Trophoblast cell (in vitro differentiated cells and primary cell): ENCODE data around the gene HDGFL2.
A peak's percentile ranks its signal among the peaks of the same experiment; 100 is the strongest.

Source experiments
- DNase-seq, 2 donors: peaks; one replicate each; pipeline ENCODE4 v3.0.0-alpha.2; 2016
- H2AFZ ChIP-seq: 2 replicates; pipeline ENCODE4 v1.6.1; 2013; ENCODE audit warnings: low read length, moderate library complexity, mild to moderate bottlenecking; ENCODE audit not compliant: insufficient read depth, poor library complexity
- H2AK5ac ChIP-seq: 2 replicates; pipeline ENCODE4 v1.6.1; 2013; ENCODE audit warnings: mild to moderate bottlenecking, low read length
- H2BK120ac ChIP-seq: 2 replicates; pipeline ENCODE4 v1.6.1; 2013; ENCODE audit warnings: low read length, mild to moderate bottlenecking, moderate library complexity; ENCODE audit not compliant: insufficient read depth, poor library complexity
- H2BK12ac ChIP-seq: 2 replicates; pipeline ENCODE4 v1.6.1; 2013; ENCODE audit warnings: mild to moderate bottlenecking, low read length, moderate library complexity
- H2BK5ac ChIP-seq: 2 replicates; pipeline ENCODE4 v1.6.1; 2013; ENCODE audit warnings: low read length, low read depth, moderate library complexity, mild to moderate bottlenecking; ENCODE audit not compliant: poor library complexity
- H3K14ac ChIP-seq: 2 replicates; pipeline ENCODE4 v1.6.1; 2013; ENCODE audit warnings: mild to moderate bottlenecking, low read length
- H3K18ac ChIP-seq: 2 replicates; pipeline ENCODE4 v1.6.1; 2013; ENCODE audit warnings: mild to moderate bottlenecking, low read length
- H3K23ac ChIP-seq: 2 replicates; pipeline ENCODE4 v1.6.1; 2013; ENCODE audit warnings: low read length
- H3K27ac ChIP-seq: 2 replicates; pipeline ENCODE4 v1.5.1; 2013; ENCODE audit warnings: low read depth, mild to moderate bottlenecking, inconsistent platforms, low read length, moderate library complexity
- H3K27me3 ChIP-seq: 2 replicates; pipeline ENCODE4 v1.6.1; 2013; ENCODE audit warnings: inconsistent platforms, mild to moderate bottlenecking, low read length, moderate library complexity; ENCODE audit not compliant: insufficient read depth
- H3K36me3 ChIP-seq, 2 experiments: 1 replicate in 1 of 2; 2 replicates in 1 of 2; pipeline ENCODE4 v1.6.1; 2013; ENCODE audit warnings: low read length in 2 of 2, mild to moderate bottlenecking in 2 of 2, moderate library complexity in 1 of 2; ENCODE audit not compliant: insufficient read depth in 2 of 2, control insufficient read depth in 1 of 2
- H3K4ac ChIP-seq: 2 replicates; pipeline ENCODE4 v1.6.1; 2013; ENCODE audit warnings: low read depth, mild to moderate bottlenecking, low read length, moderate library complexity
- H3K4me1 ChIP-seq, 2 experiments: 1 replicate in 1 of 2; 2 replicates in 1 of 2; pipeline ENCODE4 v1.6.1; 2013; ENCODE audit warnings: low read length in 2 of 2, mild to moderate bottlenecking in 2 of 2, moderate library complexity in 1 of 2; ENCODE audit not compliant: insufficient read depth in 2 of 2, control insufficient read depth in 1 of 2
- H3K4me2 ChIP-seq: 2 replicates; pipeline ENCODE4 v1.6.1; 2013; ENCODE audit warnings: inconsistent platforms, mild to moderate bottlenecking, low read length, moderate library complexity
- H3K4me3 ChIP-seq: 2 replicates; pipeline ENCODE4 v1.5.1; 2013; ENCODE audit warnings: mild to moderate bottlenecking, low read depth, low read length, inconsistent platforms
- H3K79me1 ChIP-seq: one replicate; pipeline ENCODE4 v1.6.1; 2013; ENCODE audit warnings: low read length
- H3K79me2 ChIP-seq: 2 replicates; pipeline ENCODE4 v1.6.1; 2013; ENCODE audit warnings: low read length, mild to moderate bottlenecking; ENCODE audit not compliant: control insufficient read depth, insufficient read depth, poor library complexity
- H3K9ac ChIP-seq: 2 replicates; pipeline ENCODE4 v1.6.1; 2013; ENCODE audit warnings: mild to moderate bottlenecking, low read length
- H3K9me3 ChIP-seq: 2 replicates; pipeline ENCODE4 v1.6.1; 2013; ENCODE audit warnings: low read depth, mild to moderate bottlenecking, control low read depth, inconsistent platforms, low read length; ENCODE audit not compliant: insufficient read depth
- H4K12ac ChIP-seq: 2 replicates; pipeline ENCODE4 v1.6.1; 2013; ENCODE audit warnings: low read depth, mild to moderate bottlenecking, low read length, moderate library complexity
- H4K8ac ChIP-seq: 2 replicates; pipeline ENCODE4 v1.6.1; 2013; ENCODE audit warnings: low read depth, mild to moderate bottlenecking, low read length, moderate library complexity
- H4K91ac ChIP-seq: one replicate; pipeline ENCODE4 v1.6.1; 2013; ENCODE audit warnings: low read depth, mild to moderate bottlenecking, low read length, moderate library complexity
- WGBS: extraction: QIAGEN DNeasy Blood & Tissue Kit; methylation state at CpG from one replicate; pipeline ENCODE4 v1.1.7; 2013; ENCODE audit warnings: missing lambda C conversion rate; ENCODE audit not compliant: insufficient read length, insufficient coverage; ENCODE audit errors: extremely low coverage; 5-methylcytosine and 5-hydroxymethylcytosine counted together

Gene HDGFL2

GRCh38 chr19:4446704-4447200 is 25.3 kb upstream of the HDGFL2 start:
- peak overlapping the region; percentile 5 for H4K12ac ChIP-seq
- H2BK120ac ChIP-seq = no peak overlapping the region
- H4K8ac ChIP-seq = no peak overlapping the region
- H4K91ac ChIP-seq = no peak overlapping the region
- no peak overlapping the region for H3K14ac ChIP-seq
- no peaks in the 10 kb centered on the region for H3K27me3 ChIP-seq
- H3K23ac ChIP-seq = no peak overlapping the region
- H3K79me1 ChIP-seq = no peaks in the 10 kb centered on the region
- peaks cover 3% of the 10 kb centered on the region for H3K9me3 ChIP-seq
- no peak overlapping the region for H3K18ac ChIP-seq
- no peaks in the 10 kb centered on the region for H3K79me2 ChIP-seq
- peaks cover 76 to 77% of the 10 kb centered on the region in 2 experiments for H3K36me3 ChIP-seq
- H2BK12ac ChIP-seq = no peak overlapping the region
- H3K4ac ChIP-seq = no peak overlapping the region
- WGBS = no CpG with 5 or more reads among the region's 15 CpGs
- H3K4me3 ChIP-seq = no peak overlapping the region
- H3K4me2 ChIP-seq = no peak overlapping the region
- H3K9ac ChIP-seq = no peak overlapping the region
- H2AFZ ChIP-seq = no peak overlapping the region
- no peak overlapping the region for H3K27ac ChIP-seq
- H3K4me1 ChIP-seq = no peaks in the 10 kb centered on the region
- DNase-seq = no peak
- no peak overlapping the region for H2BK5ac ChIP-seq
- no peak overlapping the region for H2AK5ac ChIP-seq

- no peak overlapping the region for H3K4me2 ChIP-seq
- no peak for DNase-seq
- H3K27me3 ChIP-seq = no peaks in the 10 kb centered on the region
- no peak overlapping the region for H4K8ac ChIP-seq
- H3K14ac ChIP-seq = no peak overlapping the region
- H3K79me2 ChIP-seq = no peaks in the 10 kb centered on the region
- no peak overlapping the region for H3K18ac ChIP-seq
- H3K4ac ChIP-seq = no peak overlapping the region
- no peak overlapping the region for H2AK5ac ChIP-seq
- H3K9me3 ChIP-seq = no peaks in the 10 kb centered on the region
- no peak overlapping the region for H2AFZ ChIP-seq
- peaks cover 74 to 77% of the 10 kb centered on the region in 2 experiments for H3K36me3 ChIP-seq
- no peak overlapping the region for H3K4me3 ChIP-seq
- no peak overlapping the region for H4K91ac ChIP-seq
- H3K9ac ChIP-seq = no peak overlapping the region
- no peak overlapping the region for H2BK120ac ChIP-seq
- no peak overlapping the region for H3K27ac ChIP-seq
- H3K79me1 ChIP-seq = no peaks in the 10 kb centered on the region
- no peak overlapping the region for H2BK12ac ChIP-seq
- H4K12ac ChIP-seq = peak overlapping the region; percentile 22
- H3K4me1 ChIP-seq = no peaks in the 10 kb centered on the region
- no peak overlapping the region for H3K23ac ChIP-seq
- no peak overlapping the region for H2BK5ac ChIP-seq
- WGBS = no CpG with 5 or more reads among the region's 28 CpGs
Observed at GRCh38 chr19:4447327-4448146, 24.6 kb upstream of the HDGFL2 start.

- Histone ChIP-seq H2AK5ac (no peak overlapping the region), H4K12ac (peak overlapping the region; percentile 22), H3K9ac (no peak overlapping the region), H4K91ac (no peak overlapping the region), H2AFZ (no peak overlapping the region), H2BK12ac (no peak overlapping the region), H3K79me1 (no peaks in the 10 kb centered on the region), H3K23ac (no peak overlapping the region), H2BK5ac (no peak overlapping the region), H2BK120ac (no peak overlapping the region), H3K27ac (no peak overlapping the region), H3K4me1 (no peaks in the 10 kb centered on the region), H3K14ac (no peak overlapping the region), H3K36me3 (peaks cover 75% of the 10 kb centered on the region in 2 experiments), H3K4me2 (no peak overlapping the region), H3K18ac (no peak overlapping the region), H4K8ac (no peak overlapping the region), H3K4ac (no peak overlapping the region), H3K27me3 (no peaks in the 10 kb centered on the region), H3K79me2 (no peaks in the 10 kb centered on the region), H3K4me3 (no peak overlapping the region), H3K9me3 (no peaks in the 10 kb centered on the region)
- WGBS = no CpG with 5 or more reads among the region's 30 CpGs
- DNase-seq = no peak
Observed at GRCh38 chr19:4448147-4448985, 23.7 kb upstream of the HDGFL2 start.

GRCh38 chr19:4449022-4449638 is 23.0 kb upstream of the HDGFL2 start:
- H2BK120ac ChIP-seq = no peak overlapping the region
- no peak overlapping the region for H3K9ac ChIP-seq
- no CpG with 5 or more reads among the region's 24 CpGs for WGBS
- no peak overlapping the region for H3K4me3 ChIP-seq
- no peak overlapping the region for H3K4me2 ChIP-seq
- no peaks in the 10 kb centered on the region for H3K27me3 ChIP-seq
- no peak overlapping the region for H3K27ac ChIP-seq
- no peak overlapping the region for H3K4ac ChIP-seq
- no peak overlapping the region for H2BK12ac ChIP-seq
- no peak overlapping the region for H3K18ac ChIP-seq
- no peak overlapping the region for H4K8ac ChIP-seq
- H3K36me3 ChIP-seq = peaks cover 73 to 74% of the 10 kb centered on the region in 2 experiments
- H3K79me2 ChIP-seq = no peaks in the 10 kb centered on the region
- H4K12ac ChIP-seq = no peak overlapping the region
- no peaks in the 10 kb centered on the region for H3K9me3 ChIP-seq
- H3K4me1 ChIP-seq = no peaks in the 10 kb centered on the region
- no peak overlapping the region for H2BK5ac ChIP-seq
- H3K79me1 ChIP-seq = no peaks in the 10 kb centered on the region
- no peak overlapping the region for H2AFZ ChIP-seq
- no peak overlapping the region for H3K23ac ChIP-seq
- H4K91ac ChIP-seq = no peak overlapping the region
- DNase-seq = no peak
- H3K14ac ChIP-seq = no peak overlapping the region
- no peak overlapping the region for H2AK5ac ChIP-seq
